LNCAP (cell line): ENCODE data around the gene BFSP2.

Source experiments
- CTCF ChIP-seq: fragments of 450-650 bp; IDR thresholded peaks from 2 replicates; pipeline ENCODE4 v1.5.1; 2017; ENCODE audit warnings: mild to moderate bottlenecking

BFSP2 gene

GRCh38 chr3:133440652-133441051 lies 40.8 kb downstream of the BFSP2 start:
- TF ChIP-seq CTCF, result no peak

- TF ChIP-seq CTCF, result no peak
These were observed 42.0 kb downstream of the BFSP2 start for GRCh38 chr3:133441867-133442270.

GRCh38 chr3:133442518-133442917 lies 42.7 kb downstream of the BFSP2 start:
- no peak for TF ChIP-seq CTCF

GRCh38 chr3:133443649-133444422 lies 44.0 kb downstream of the BFSP2 start:
- TF ChIP-seq CTCF, result no peak; the same call in 1 of the 2 replicates

GRCh38 chr3:133444423-133444774 lies 44.5 kb downstream of the BFSP2 start:
- no peak for TF ChIP-seq CTCF

GRCh38 chr3:133445108-133445507 lies 45.3 kb downstream of the BFSP2 start:
- no peak for TF ChIP-seq CTCF

GRCh38 chr3:133447750-133448477 lies 48.1 kb downstream of the BFSP2 start:
- TF ChIP-seq CTCF, result no peak
